HepG2 (cell line): ENCODE results near the gene LRRTM1. TPM values are rescaled to one million over a fixed set of nuclear protein-coding genes. Genes with fewer than 3 reads are reported as not detected.

ENCODE experiments used
- ATAC-seq: fragments of 200-7000 bp; cut with Tn5 transposase; 3 replicates; pipeline ENCODE4 v1.9.1; 2020; ENCODE audit warnings: mild to moderate bottlenecking, moderate library complexity
- BruUV-seq: library from RNA; stranded (reverse); fragments of 400-500 nt; replicated peaks from 2 replicates; lab custom pipeline; 2021; lab: Mats Ljungman, UMichigan
- CTCF ChIA-PET: fragments of 300-600 bp; formaldehyde crosslinking; extraction: SDS; loops from one replicate; lab custom pipeline; 2021; ENCODE audit warnings: low total read pairs, inconsistent platforms, low intra/inter-chr PET ratio; lab: Yijun Ruan, JAX
- POLR2A ChIA-PET: fragments of 350-600 bp; sonication (Branson Sonifier 250); formaldehyde crosslinking; loops from one replicate; lab custom pipeline; 2020; ENCODE audit warnings: antibody characterized with exemption, inconsistent platforms; lab: Yijun Ruan, JAX
- DNase-seq: peaks from one replicate; pipeline ENCODE4 v3.0.0-alpha.2; 2015; ENCODE audit warnings: low spot score
- FAIRE-seq: peaks from 3 replicates; lab custom pipeline; 2011; peaks lifted over from hg19 to GRCh38; lab: Jason Lieb, UNC
- H2AFZ ChIP-seq: one replicate; pipeline ENCODE4 v1.6.1; 2011; ENCODE audit warnings: low read length, inconsistent platforms
- H3K27ac ChIP-seq: fragments of 300-600 bp; 3 replicates; pipeline ENCODE4 v1.8.0; 2011; ENCODE audit warnings: mixed run types, mild to moderate bottlenecking, mixed read lengths, low read length, inconsistent platforms; ENCODE audit not compliant: insufficient read depth; ENCODE audit errors: extremely low read length
- H3K27me3 ChIP-seq, 2 experiments: fragments of 200-600 bp in 1 of 2; 2 replicates in 1 of 2; 3 replicates in 1 of 2; pipeline versions ENCODE4 v1.6.0 to v1.8.0; 2011; ENCODE audit warnings: low read length in 2 of 2, mild to moderate bottlenecking in 2 of 2, moderate library complexity in 2 of 2, inconsistent platforms in 1 of 2; ENCODE audit not compliant: insufficient read depth in 2 of 2, control insufficient read depth in 1 of 2
- H3K36me3 ChIP-seq, 2 experiments: fragments of 200-600 bp in 1 of 2; replicated peaks in 1 of 2; 2 replicates in 1 of 2; 3 replicates in 1 of 2; pipeline versions ENCODE4 v1.5.1 to v1.8.0; 2011; ENCODE audit warnings: low read length in 2 of 2, inconsistent platforms in 1 of 2; ENCODE audit not compliant: insufficient read depth in 2 of 2, control insufficient read depth in 1 of 2
- H3K4me1 ChIP-seq: 2 replicates; pipeline ENCODE4 v1.5.1; 2012; ENCODE audit warnings: low read length, inconsistent platforms; ENCODE audit not compliant: insufficient read depth
- H3K4me2 ChIP-seq: 2 replicates; pipeline ENCODE4 v1.6.0; 2011; ENCODE audit warnings: low read depth, low read length, inconsistent platforms
- H3K4me3 ChIP-seq, 3 experiments: fragments of 200-600 bp in 1 of 3; sonication (generic), shearing (Covaris generic) in 1 of 3; replicated peaks in 1 of 3; 2 replicates each; pipeline ENCODE4 v1.5.1; 2011 to 2016; ENCODE audit warnings: low read length in 3 of 3, inconsistent platforms in 2 of 3, low read depth in 2 of 3, mild to moderate bottlenecking in 2 of 3, control low read depth in 1 of 3, mixed read lengths in 1 of 3; ENCODE audit not compliant: insufficient read depth in 1 of 3
- H3K79me2 ChIP-seq: one replicate; pipeline ENCODE4 v1.6.1; 2011; ENCODE audit warnings: low read length, inconsistent platforms; ENCODE audit not compliant: insufficient read depth
- H3K9ac ChIP-seq: 2 replicates; pipeline ENCODE4 v1.6.0; 2011; ENCODE audit warnings: mild to moderate bottlenecking, low read depth, low read length, inconsistent platforms; ENCODE audit not compliant: insufficient read depth
- H3K9me3 ChIP-seq: 2 replicates; pipeline ENCODE4 v1.5.1; 2012; ENCODE audit warnings: mild to moderate bottlenecking, low read length
- H4K20me1 ChIP-seq: 2 replicates; pipeline ENCODE4 v1.6.0; 2011; ENCODE audit warnings: inconsistent platforms, mild to moderate bottlenecking, low read length, moderate library complexity; ENCODE audit not compliant: insufficient read depth
- AGO2 ChIP-seq: fragments of 200-400 bp; formaldehyde crosslinking; optimal IDR thresholded peaks from 2 replicates; pipeline ENCODE3; 2017; ENCODE audit warnings: mild to moderate bottlenecking, low read depth, low read length, moderate library complexity
- CERS6 ChIP-seq: sonication (generic); formaldehyde crosslinking; IDR thresholded peaks from 2 replicates; pipeline ENCODE4 v1.5.0; 2020; ENCODE audit warnings: missing genetic modification reagents
- E2F2 ChIP-seq: sonication (generic); formaldehyde crosslinking; IDR thresholded peaks from 2 replicates; pipeline ENCODE4 v1.4.0; 2020; ENCODE audit warnings: missing genetic modification reagents, borderline replicate concordance
- HMGA1 ChIP-seq: sonication (generic); formaldehyde crosslinking; conservative IDR thresholded peaks from 2 replicates; pipeline ENCODE4 v1.4.0; 2020; ENCODE audit warnings: missing genetic modification reagents
- ISL2 ChIP-seq: sonication (generic); formaldehyde crosslinking; IDR thresholded peaks from 2 replicates; pipeline ENCODE4 v1.5.0; 2020; ENCODE audit warnings: missing genetic modification reagents
- MNT ChIP-seq: fragments of 450-650 bp; IDR thresholded peaks from 2 replicates; pipeline ENCODE4 v1.6.1; 2016
- NFE2L1 ChIP-seq: sonication (generic); formaldehyde crosslinking; IDR thresholded peaks from 2 replicates; pipeline ENCODE4 v1.4.0; 2020; ENCODE audit warnings: missing genetic modification reagents, mild to moderate bottlenecking, borderline replicate concordance
- PCBP2 ChIP-seq: fragments of 200-400 bp; formaldehyde crosslinking; optimal IDR thresholded peaks from 2 replicates; pipeline ENCODE3; 2018; ENCODE audit warnings: low read length, low read depth; ENCODE audit not compliant: poor library complexity, severe bottlenecking
- PLRG1 ChIP-seq: fragments of 450-650 bp; conservative IDR thresholded peaks from 2 replicates; pipeline ENCODE4 v1.6.1; 2016
- SATB2 ChIP-seq: sonication (generic); formaldehyde crosslinking; IDR thresholded peaks from 2 replicates; pipeline ENCODE4 v1.5.0; 2020; ENCODE audit warnings: missing genetic modification reagents
- ZNF101 ChIP-seq: sonication (generic); formaldehyde crosslinking; IDR thresholded peaks from 2 replicates; pipeline ENCODE4 v1.4.0; 2020; ENCODE audit warnings: mild to moderate bottlenecking, low read depth, missing genetic modification reagents, borderline replicate concordance
- ZNF207 ChIP-seq: fragments of 450-650 bp; IDR thresholded peaks from 2 replicates; pipeline ENCODE4 v1.6.1; 2016; ENCODE audit warnings: antibody characterized with exemption, borderline replicate concordance
- ZNF331 ChIP-seq: sonication (generic); formaldehyde crosslinking; IDR thresholded peaks from 2 replicates; pipeline ENCODE4 v1.4.0; 2020; ENCODE audit warnings: missing genetic modification reagents
- ZNF383 ChIP-seq: sonication (generic); formaldehyde crosslinking; IDR thresholded peaks from 2 replicates; pipeline ENCODE4 v1.4.0; 2020; ENCODE audit warnings: missing genetic modification reagents, mild to moderate bottlenecking, borderline replicate concordance
- WGBS: methylation state at CpG from one replicate; pipeline ENCODE4 v1.1.6; 2017; ENCODE audit warnings: low lambda C conversion rate; 5-methylcytosine and 5-hydroxymethylcytosine counted together
- in situ Hi-C: cut with HindIII; loops from 2 replicates; pipeline ENCODE4 v1.10.0; 2017; ENCODE audit warnings: low pct_unique_long_range_greater_than_20kb; ENCODE audit not compliant: extremely low pct_ligation_motif_present
- intact Hi-C: fragments of 100-400 bp; cut with micrococcal nuclease; formaldehyde crosslinking; loops from one replicate; pipeline ENCODE4 v1.10.0; 2022; ENCODE audit not compliant: unreplicated experiment
- polyA plus RNA-seq, 8 experiments: library from polyadenylated mRNA; depleted of rRNA in 3 of 8; stranded (reverse) in 7 of 8; unstranded in 1 of 8; fragments of >200 nt; fragmentation: Illumina TruSeq in 4 of 8; extraction: Trizol in 4 of 8; gene quantifications; 2 replicates each; pipeline versions ENCODE4 v1.2.1 to v1.2.3, GENCODE V29; 2011 to 2016; ENCODE audit warnings: low read depth in 4 of 8, missing spikeins in 1 of 8, mixed read lengths in 1 of 8; ENCODE audit not compliant: insufficient read depth in 1 of 8
- total RNA-seq, 5 experiments: library from RNA; depleted of rRNA; stranded (reverse); fragments of >200 nt; fragmentation: Illumina TruSeq; extraction: Trizol; gene quantifications; 2 replicates each; pipeline ENCODE4 v1.2.3, GENCODE V29; 2016; ENCODE audit warnings: low read depth in 1 of 5

Gene LRRTM1
- total and polyA plus RNA-seq, 2 of the 13 experiments (the other 11 are each of a cell fraction or from before 2014, with no cell fraction given) = not detected

DNA sequence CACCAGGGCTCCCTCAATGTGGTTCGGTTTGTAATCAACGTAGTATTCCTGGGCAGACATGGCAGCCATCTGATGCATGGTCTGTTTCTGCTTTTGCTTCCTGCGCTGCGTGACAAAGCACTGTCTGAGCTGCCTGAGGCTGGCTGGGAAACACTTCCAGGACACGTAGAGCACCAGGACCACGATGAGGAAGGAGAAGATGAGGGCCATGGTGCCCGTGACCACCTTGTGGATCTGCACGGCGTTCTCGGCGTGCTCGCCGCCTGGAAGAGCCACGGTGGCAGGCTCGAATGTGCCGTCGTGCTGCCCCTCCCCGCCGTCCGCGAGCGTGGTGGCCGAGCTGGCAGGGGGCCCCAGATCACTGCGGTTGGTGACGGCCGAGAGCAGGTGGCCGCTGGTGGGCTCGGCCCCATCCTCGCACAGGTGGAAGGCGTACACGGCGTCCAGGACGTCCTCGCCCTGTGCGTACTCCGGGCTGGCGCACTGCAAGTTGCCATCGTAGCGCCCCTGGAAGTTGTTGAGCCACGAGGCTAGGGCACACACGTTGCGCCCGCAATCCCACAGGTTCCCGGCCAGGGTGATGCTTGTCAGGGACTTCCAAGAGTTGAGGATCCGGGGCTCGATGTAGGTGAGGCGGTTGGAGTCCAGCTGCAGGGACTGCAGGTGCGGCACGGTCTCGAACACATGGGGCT is 2.1 kb downstream of the LRRTM1 start:
- in situ Hi-C loops (no loop called here), intact Hi-C loops (no loop called here)
- Histone ChIP-seq H3K4me1 (no peaks in the 10 kb centered on the region), H3K27me3 (peaks cover 2 to 38% of the 10 kb centered on the region in 2 experiments; a peak in 3 of 5 replicates), H3K9me3 (no peaks in the 10 kb centered on the region), H4K20me1 (no peaks in the 10 kb centered on the region), H3K4me2 (no peak overlapping the region), H3K9ac (no peak overlapping the region), H3K36me3 (no peaks in the 10 kb centered on the region), H3K27ac (no peak overlapping the region), H3K79me2 (no peaks in the 10 kb centered on the region), H2AFZ (no peak overlapping the region), H3K4me3 (no peak overlapping the region)
- ChIA-PET POLR2A (no interaction called here), CTCF (no interaction called here)
- BruUV-seq = no TSS peak
- DNase-seq (no peak), FAIRE-seq (no peak), ATAC-seq (no peak)
- peak; percentile 36 for TF ChIP-seq MNT
- no peak for TF ChIP-seq ISL2
- WGBS = 68% methylated on average over 9 of the region's 50 CpGs

GRCh38 chr2:80302001-80302313 is 2.6 kb downstream of the LRRTM1 start:
- Histone ChIP-seq H2AFZ (no peak overlapping the region), H3K36me3 (no peaks in the 10 kb centered on the region), H3K27ac (no peak overlapping the region), H3K4me3 (no peak overlapping the region), H3K9me3 (no peaks in the 10 kb centered on the region), H3K4me1 (no peaks in the 10 kb centered on the region), H3K9ac (no peak overlapping the region), H4K20me1 (no peaks in the 10 kb centered on the region), H3K4me2 (no peak overlapping the region), H3K79me2 (no peaks in the 10 kb centered on the region), H3K27me3 (peaks cover 2 to 38% of the 10 kb centered on the region in 2 experiments; a peak in 3 of 5 replicates)
- BruUV-seq = no TSS peak
- ATAC-seq (no peak), DNase-seq (no peak), FAIRE-seq (no peak)
- intact Hi-C loops (no loop called here), in situ Hi-C loops (no loop called here)
- 38% methylated on average over 12 of the region's 12 CpGs for WGBS
- CTCF ChIA-PET = no interaction called here
- POLR2A ChIA-PET = no interaction called here
- TF ChIP-seq SATB2 (CRISPR knock-in tag) = no peak
- no peak for TF ChIP-seq PCBP2
- no peak for TF ChIP-seq ZNF383 (CRISPR knock-in tag)
- no peak for TF ChIP-seq CERS6 (CRISPR knock-in tag)
- no peak for TF ChIP-seq E2F2 (CRISPR knock-in tag)
- no peak for TF ChIP-seq AGO2
- no peak for TF ChIP-seq HMGA1 (CRISPR knock-in tag)
- TF ChIP-seq ZNF331 = no peak
- no peak for TF ChIP-seq NFE2L1
- no peak for TF ChIP-seq PLRG1
- no peak for TF ChIP-seq ZNF101 (CRISPR knock-in tag)
- no peak for TF ChIP-seq ZNF207
